Measurements from ENCODE around the gene FBXO8.
"Not testable (repeated sequence)": the region's sequence is repeated elsewhere in the genome, so short reads cannot be mapped to it uniquely, and the experiment has no call there.

FBXO8 gene

GRCh38 chr4:174283507-174284471, at the start of gene FBXO8, which contains the start of gene CEP44:
Gene FBXO8 (minus strand): TSS chr4:174283667. CDS start chr4:174263092, 20,575 bp downstream.
Gene CEP44 (plus strand): TSS chr4:174283911. CDS start chr4:174299122, 15,211 bp downstream.
- DNase-seq, result peak; percentile 15 to 96 (median 71)

GRCh38 chr4:174332741-174333493, 49.5 kb upstream of the FBXO8 start:
- no peak for DNase-seq

- peak in 1 of 51 donors; percentile 7 for DNase-seq
Observed at GRCh38 chr4:174324725-174325124, 41.3 kb upstream of the FBXO8 start.

GRCh38 chr4:174324236-174324635, 40.8 kb upstream of the FBXO8 start:
- DNase-seq, result no peak

- DNase-seq, result no peak
Observed at GRCh38 chr4:174320494-174321199, 37.2 kb upstream of the FBXO8 start.

- DNase-seq, result no peak
Observed at GRCh38 chr4:174318829-174319764, 35.6 kb upstream of the FBXO8 start.

- DNase-seq, result no peak
Observed at GRCh38 chr4:174317531-174317930, 34.1 kb upstream of the FBXO8 start.

- no peak for DNase-seq
Observed at GRCh38 chr4:174316954-174317353, 33.5 kb upstream of the FBXO8 start.

- no peak for DNase-seq
Observed at GRCh38 chr4:174316546-174316945, 33.1 kb upstream of the FBXO8 start.

GRCh38 chr4:174314770-174315169, 31.3 kb upstream of the FBXO8 start:
- no peak for DNase-seq

GRCh38 chr4:174314274-174314673, 30.8 kb upstream of the FBXO8 start:
- no peak for DNase-seq

- DNase-seq, result no peak
Observed at GRCh38 chr4:174312993-174313392, 29.5 kb upstream of the FBXO8 start.

GRCh38 chr4:174307694-174308093, 24.2 kb upstream of the FBXO8 start:
- DNase-seq, result no peak

- DNase-seq, result no peak
Observed at GRCh38 chr4:174305961-174306360, 22.5 kb upstream of the FBXO8 start.

GRCh38 chr4:174304664-174305063, 21.2 kb upstream of the FBXO8 start:
- no peak for DNase-seq

GRCh38 chr4:174303687-174304086, 20.2 kb upstream of the FBXO8 start:
- no peak for DNase-seq

GRCh38 chr4:174295142-174295541, 11.7 kb upstream of the FBXO8 start:
- not testable (repeated sequence) for DNase-seq

- not testable (repeated sequence) for DNase-seq
Observed at GRCh38 chr4:174294641-174295040, 11.2 kb upstream of the FBXO8 start.

GRCh38 chr4:174292473-174292872, 9.0 kb upstream of the FBXO8 start:
- no peak for DNase-seq

- DNase-seq, result no peak
Observed at GRCh38 chr4:174286870-174287269, 3.4 kb upstream of the FBXO8 start.

All from hypothalamus (tissue), 51 donors.